Measurements from ENCODE around the gene AUTS2. TPM values are rescaled to one million over a fixed set of nuclear protein-coding genes. Genes with fewer than 3 reads are reported as not detected.
"Not testable (repeated sequence)": the region's sequence is repeated elsewhere in the genome, so short reads cannot be mapped to it uniquely, and the experiment has no call there.

Gene AUTS2
- total and polyA plus RNA-seq, 2 experiments from 2014 or later, result 3.0 to 4.4 TPM

DNA sequence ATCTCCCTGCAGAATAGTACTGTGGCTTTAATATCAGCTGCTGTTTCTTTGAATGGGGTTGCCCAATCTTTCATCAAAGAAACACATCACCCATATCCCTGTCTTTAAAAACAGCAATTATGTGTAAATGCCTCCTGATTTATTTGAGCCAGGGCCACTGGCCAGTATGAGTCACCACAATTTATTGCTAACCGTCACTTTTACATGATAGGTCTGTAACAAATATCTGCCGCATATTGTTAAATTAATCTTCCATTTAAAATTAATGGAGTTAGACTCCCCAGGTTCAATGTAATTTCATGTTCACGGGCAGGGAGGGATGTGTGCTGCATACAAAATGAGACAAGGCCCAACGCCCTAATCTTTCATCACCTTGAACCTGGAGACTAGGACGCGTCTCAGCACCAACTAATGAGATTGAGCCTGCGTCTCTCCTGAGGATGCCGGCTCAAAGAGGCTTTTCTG is 673.4 kb downstream of the AUTS2 start:
- no peaks in the 10 kb centered on the region for H3K9me2 ChIP-seq (ENCODE audit: insufficient read depth)
- H3K9me3 ChIP-seq (ENCODE audit: low read depth), result no peaks in the 10 kb centered on the region
- H3K79me2 ChIP-seq (ENCODE audit: insufficient read depth), result no peaks in the 10 kb centered on the region
- peaks cover 4% of the 10 kb centered on the region; the same call in 1 of the 2 replicates for H3K4me1 ChIP-seq (ENCODE audit: insufficient read depth)
- WGBS, 2 experiments (ENCODE audit: low coverage in 1 of 2, low lambda C conversion rate in 2 of 2, missing lambda C conversion rate in 2 of 2), result 69 to 75% methylated on average over 8 of the region's 8 CpGs
- DNase-seq, result peak; percentile 15
- no peaks in the 10 kb centered on the region for H3F3A ChIP-seq (ENCODE audit: insufficient read depth)
- H3K9ac ChIP-seq, result no peak overlapping the region
- no peak overlapping the region for H2AFZ ChIP-seq
- no peaks in the 10 kb centered on the region for H3K36me3 ChIP-seq (ENCODE audit: low read depth)
- H3K4me3 ChIP-seq, result no peak overlapping the region
- H3K27me3 ChIP-seq (replicated peaks; ENCODE audit: insufficient read depth), result no peaks in the 10 kb centered on the region
- in situ Hi-C loops (cut with MboI), result no loop called here
- no peak overlapping the region for H3K27ac ChIP-seq
- no peaks in the 10 kb centered on the region for H4K20me1 ChIP-seq (ENCODE audit: insufficient read depth)
- TF ChIP-seq EZH2 (IDR thresholded peaks at IDR 0.05; ENCODE audit: insufficient read depth, poor library complexity, severe bottlenecking) (no peak), EZH2phosphoT487 (IDR thresholded peaks at IDR 0.05; ENCODE audit: insufficient read depth, low read depth) (no peak)
- H3K4me2 ChIP-seq (ENCODE audit: unreplicated experiment), result no peak overlapping the region

DNA sequence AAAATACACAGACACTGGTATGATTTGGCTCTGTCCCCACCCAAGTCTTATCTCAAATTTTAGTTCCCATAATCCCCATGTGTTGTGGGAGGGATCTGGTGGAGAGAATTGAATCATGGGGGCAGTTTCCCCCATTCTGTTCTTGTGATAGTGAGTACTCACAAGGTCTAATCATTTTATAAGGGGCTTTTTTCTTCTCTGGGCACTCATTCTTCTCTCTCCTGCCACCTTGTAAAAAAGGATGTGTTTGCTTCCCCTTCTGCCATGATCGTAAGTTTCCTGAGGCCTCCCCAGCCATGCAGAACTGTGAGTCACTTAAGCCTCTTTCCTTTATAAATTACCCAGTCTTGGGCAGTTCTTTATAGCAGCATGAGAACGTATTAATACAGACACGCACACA is 677.3 kb downstream of the AUTS2 start:
- DNase-seq; H3K9me2 ChIP-seq (ENCODE audit: insufficient read depth); H3K36me3 ChIP-seq (ENCODE audit: low read depth); H3F3A ChIP-seq (ENCODE audit: insufficient read depth); in situ Hi-C loops (cut with MboI); H3K4me3 ChIP-seq; H3K4me2 ChIP-seq (ENCODE audit: unreplicated experiment); H2AFZ ChIP-seq; H3K27ac ChIP-seq; H3K4me1 ChIP-seq (ENCODE audit: insufficient read depth); H3K9ac ChIP-seq; H3K79me2 ChIP-seq (ENCODE audit: insufficient read depth); H3K9me3 ChIP-seq (ENCODE audit: low read depth); H3K27me3 ChIP-seq (replicated peaks; ENCODE audit: insufficient read depth); H4K20me1 ChIP-seq (ENCODE audit: insufficient read depth): not testable (repeated sequence)
- WGBS, 2 experiments (ENCODE audit: low coverage in 1 of 2, low lambda C conversion rate in 2 of 2, missing lambda C conversion rate in 2 of 2), result 85 to 87% methylated on average over 3 of the region's 3 CpGs

DNA sequence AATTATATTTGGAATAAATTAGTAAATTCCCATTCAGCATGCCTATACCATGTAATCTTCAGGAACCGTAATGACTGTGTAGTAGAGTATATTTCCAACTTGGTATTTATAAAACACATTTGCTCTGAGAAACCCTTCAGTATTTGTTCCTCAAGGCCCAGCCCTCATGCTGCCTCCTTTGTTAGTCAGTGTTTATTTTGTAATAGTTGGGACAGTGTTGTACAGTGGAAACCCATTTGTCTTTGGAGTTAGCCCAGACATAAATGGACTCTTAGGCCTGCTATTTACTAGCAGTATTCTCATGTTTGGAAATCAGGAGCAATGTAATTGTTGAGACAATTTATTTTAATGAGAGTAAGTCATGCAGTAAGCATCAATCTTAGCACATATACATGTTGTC is 686.9 kb downstream of the AUTS2 start:
- H3K4me2 ChIP-seq (ENCODE audit: unreplicated experiment), result no peak overlapping the region
- in situ Hi-C loops (cut with MboI), result no loop called here
- no peak overlapping the region for H3K27ac ChIP-seq
- no peaks in the 10 kb centered on the region for H3K9me2 ChIP-seq (ENCODE audit: insufficient read depth)
- TF ChIP-seq EZH2phosphoT487 (IDR thresholded peaks at IDR 0.05; ENCODE audit: insufficient read depth, low read depth) (no peak), EZH2 (IDR thresholded peaks at IDR 0.05; ENCODE audit: insufficient read depth, poor library complexity, severe bottlenecking) (no peak)
- no peaks in the 10 kb centered on the region for H3K36me3 ChIP-seq (ENCODE audit: low read depth)
- no peak overlapping the region for H3K9ac ChIP-seq
- H3K9me3 ChIP-seq (ENCODE audit: low read depth), result no peaks in the 10 kb centered on the region
- H4K20me1 ChIP-seq (ENCODE audit: insufficient read depth), result no peaks in the 10 kb centered on the region
- no peaks in the 10 kb centered on the region for H3K79me2 ChIP-seq (ENCODE audit: insufficient read depth)
- WGBS, 2 experiments (ENCODE audit: low coverage in 1 of 2, low lambda C conversion rate in 2 of 2, missing lambda C conversion rate in 2 of 2), result 84 to 87% methylated on average over 1 of the region's 1 CpG
- H2AFZ ChIP-seq, result no peak overlapping the region
- no peak overlapping the region for H3K4me3 ChIP-seq
- no peak for DNase-seq
- no peaks in the 10 kb centered on the region for H3K27me3 ChIP-seq (replicated peaks; ENCODE audit: insufficient read depth)
- H3F3A ChIP-seq (ENCODE audit: insufficient read depth), result no peaks in the 10 kb centered on the region
- H3K4me1 ChIP-seq (ENCODE audit: insufficient read depth), result 0 out of 2 replicates have a peak, but pooled peaks cover 8% of the 10 kb centered on the region

DNA sequence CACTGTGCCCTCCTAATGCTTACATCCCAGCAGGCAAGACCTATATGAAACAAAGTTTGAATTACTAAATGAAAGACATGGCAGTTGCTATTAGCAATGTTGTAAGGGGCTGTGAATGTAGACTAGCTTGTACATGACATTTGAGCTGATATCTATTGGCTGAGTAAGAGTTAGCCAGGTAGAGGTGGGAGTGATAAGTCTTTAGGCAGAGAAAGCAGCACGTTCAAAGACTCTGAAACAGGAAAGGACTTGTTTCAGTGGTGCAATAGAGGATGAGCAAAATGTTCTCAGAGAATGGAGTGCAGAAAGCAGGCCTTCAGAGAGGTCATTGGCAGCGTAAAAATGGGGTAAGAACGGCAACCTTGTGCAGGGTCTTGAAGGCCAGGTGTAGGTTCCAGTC is 687.6 kb downstream of the AUTS2 start:
- Histone ChIP-seq H3K9ac (no peak overlapping the region), H3K4me1 (ENCODE audit: insufficient read depth) (0 out of 2 replicates have a peak, but pooled peaks cover 8% of the 10 kb centered on the region), H3K4me3 (no peak overlapping the region), H3K27ac (no peak overlapping the region), H3K79me2 (ENCODE audit: insufficient read depth) (no peaks in the 10 kb centered on the region), H3K9me2 (ENCODE audit: insufficient read depth) (no peaks in the 10 kb centered on the region), H3K27me3 (replicated peaks; ENCODE audit: insufficient read depth) (no peaks in the 10 kb centered on the region), H3K36me3 (ENCODE audit: low read depth) (no peaks in the 10 kb centered on the region), H3K9me3 (ENCODE audit: low read depth) (no peaks in the 10 kb centered on the region), H2AFZ (no peak overlapping the region), H3K4me2 (ENCODE audit: unreplicated experiment) (no peak overlapping the region), H4K20me1 (ENCODE audit: insufficient read depth) (no peaks in the 10 kb centered on the region), H3F3A (ENCODE audit: insufficient read depth) (no peaks in the 10 kb centered on the region)
- no peak for DNase-seq
- TF ChIP-seq EZH2phosphoT487 (IDR thresholded peaks at IDR 0.05; ENCODE audit: insufficient read depth, low read depth), result no peak
- no peak for TF ChIP-seq EZH2 (IDR thresholded peaks at IDR 0.05; ENCODE audit: insufficient read depth, poor library complexity, severe bottlenecking)
- in situ Hi-C loops (cut with MboI), result no loop called here
- 79 to 84% methylated on average over 3 of the region's 3 CpGs for WGBS, 2 experiments (ENCODE audit: low coverage in 1 of 2, low lambda C conversion rate in 2 of 2, missing lambda C conversion rate in 2 of 2)

All from GM23248 (cell line).